Mesenchymal stem cell (in vitro differentiated cells and primary cell): ENCODE results near the gene NR1H2.

ENCODE experiments used
- DNase-seq: peaks from one replicate; pipeline ENCODE4 v3.0.0-alpha.2; 2013
- H2AFZ ChIP-seq: one replicate; pipeline ENCODE4 v1.6.1; 2013; ENCODE audit warnings: low read depth, mild to moderate bottlenecking, control low read depth, inconsistent platforms, low read length, moderate library complexity
- H2AK5ac ChIP-seq: 2 replicates; pipeline ENCODE4 v1.6.1; 2013; ENCODE audit warnings: low read length, moderate library complexity, mild to moderate bottlenecking, inconsistent platforms; ENCODE audit not compliant: severe bottlenecking
- H2BK120ac ChIP-seq: one replicate; pipeline ENCODE4 v1.6.1; 2013; ENCODE audit warnings: low read depth, mild to moderate bottlenecking, inconsistent platforms, low read length, moderate library complexity
- H2BK12ac ChIP-seq, 2 experiments: one replicate each; pipeline ENCODE4 v1.6.1; 2013; ENCODE audit warnings: inconsistent platforms in 2 of 2, low read length in 2 of 2, mild to moderate bottlenecking in 2 of 2, moderate library complexity in 2 of 2, control low read depth in 1 of 2
- H2BK15ac ChIP-seq: one replicate; pipeline ENCODE4 v1.6.1; 2013; ENCODE audit warnings: mild to moderate bottlenecking, low read depth, inconsistent platforms; ENCODE audit not compliant: poor library complexity, severe bottlenecking
- H2BK5ac ChIP-seq: 2 replicates; pipeline ENCODE4 v1.6.1; 2013; ENCODE audit warnings: low read depth, mild to moderate bottlenecking, low read length, control low read depth, inconsistent platforms; ENCODE audit not compliant: poor library complexity, severe bottlenecking
- H3K14ac ChIP-seq, 2 experiments: one replicate each; pipeline ENCODE4 v1.6.1; 2013; ENCODE audit warnings: inconsistent platforms in 2 of 2, low read length in 2 of 2, control low read depth in 1 of 2, mild to moderate bottlenecking in 1 of 2, moderate library complexity in 1 of 2
- H3K18ac ChIP-seq, 2 experiments: one replicate each; pipeline ENCODE4 v1.6.1; 2013; ENCODE audit warnings: inconsistent platforms in 2 of 2, low read length in 2 of 2, control low read depth in 1 of 2, low read depth in 1 of 2, mild to moderate bottlenecking in 1 of 2
- H3K23ac ChIP-seq, 2 experiments: one replicate each; pipeline ENCODE4 v1.6.1; 2013; ENCODE audit warnings: inconsistent platforms in 2 of 2, low read length in 2 of 2, mild to moderate bottlenecking in 2 of 2, moderate library complexity in 2 of 2, control low read depth in 1 of 2
- H3K27ac ChIP-seq: 2 replicates; pipeline ENCODE4 v1.5.1; 2013; ENCODE audit warnings: mild to moderate bottlenecking, moderate library complexity, low read length, control low read depth, inconsistent platforms; ENCODE audit not compliant: poor library complexity, severe bottlenecking
- H3K27me3 ChIP-seq, 2 experiments: 2 replicates each; pipeline versions ENCODE4 v1.6.1 to v1.7.0; 2013; ENCODE audit warnings: low read length in 2 of 2, mild to moderate bottlenecking in 2 of 2, moderate library complexity in 2 of 2, control low read depth in 1 of 2, inconsistent platforms in 1 of 2; ENCODE audit not compliant: control insufficient read depth in 1 of 2, insufficient read depth in 1 of 2
- H3K36me3 ChIP-seq, 2 experiments: 2 replicates each; pipeline versions ENCODE4 v1.6.1 to v1.7.0; 2013; ENCODE audit warnings: low read length in 2 of 2, control low read depth in 1 of 2, inconsistent platforms in 1 of 2, low read depth in 1 of 2, mild to moderate bottlenecking in 1 of 2; ENCODE audit not compliant: insufficient read depth in 2 of 2, control insufficient read depth in 1 of 2
- H3K4ac ChIP-seq, 2 experiments: one replicate each; pipeline ENCODE4 v1.6.1; 2013; ENCODE audit warnings: inconsistent platforms in 2 of 2, low read length in 2 of 2, mild to moderate bottlenecking in 2 of 2, moderate library complexity in 2 of 2, control low read depth in 1 of 2, low read depth in 1 of 2
- H3K4me1 ChIP-seq: 2 replicates; pipeline ENCODE4 v1.6.1; 2013; ENCODE audit warnings: low read depth, low read length, control low read depth; ENCODE audit not compliant: control insufficient read depth, insufficient read depth
- H3K4me2 ChIP-seq: 2 replicates; pipeline ENCODE4 v1.6.1; 2013; ENCODE audit warnings: low read length, mild to moderate bottlenecking, inconsistent platforms; ENCODE audit not compliant: poor library complexity, severe bottlenecking
- H3K4me3 ChIP-seq, 2 experiments: 2 replicates each; pipeline versions ENCODE4 v1.5.1 to v1.7.0; 2013; ENCODE audit warnings: low read length in 2 of 2, mild to moderate bottlenecking in 2 of 2, control low read depth in 1 of 2, low read depth in 1 of 2; ENCODE audit not compliant: insufficient read depth in 1 of 2
- H3K79me1 ChIP-seq: replicated peaks from 2 replicates; pipeline ENCODE4 v1.6.1; 2013; ENCODE audit warnings: mild to moderate bottlenecking, control low read depth, low read length, inconsistent platforms; ENCODE audit not compliant: poor library complexity, severe bottlenecking
- H3K9ac ChIP-seq: 2 replicates; pipeline ENCODE4 v1.7.0; 2013; ENCODE audit warnings: mild to moderate bottlenecking, low read length, moderate library complexity
- H3K9me3 ChIP-seq: 2 replicates; pipeline ENCODE4 v1.7.0; 2013; ENCODE audit warnings: mild to moderate bottlenecking, low read length; ENCODE audit not compliant: control insufficient read depth
- H4K8ac ChIP-seq: one replicate; pipeline ENCODE4 v1.6.1; 2013; ENCODE audit warnings: inconsistent platforms, mild to moderate bottlenecking, low read length, moderate library complexity
- H4K91ac ChIP-seq: one replicate; pipeline ENCODE4 v1.6.1; 2013; ENCODE audit warnings: mild to moderate bottlenecking, low read length, inconsistent platforms
- WGBS: methylation state at CpG from one replicate; pipeline ENCODE4 v1.1.7; 2013; ENCODE audit warnings: mixed read lengths; 5-methylcytosine and 5-hydroxymethylcytosine counted together

NR1H2 gene

DNA sequence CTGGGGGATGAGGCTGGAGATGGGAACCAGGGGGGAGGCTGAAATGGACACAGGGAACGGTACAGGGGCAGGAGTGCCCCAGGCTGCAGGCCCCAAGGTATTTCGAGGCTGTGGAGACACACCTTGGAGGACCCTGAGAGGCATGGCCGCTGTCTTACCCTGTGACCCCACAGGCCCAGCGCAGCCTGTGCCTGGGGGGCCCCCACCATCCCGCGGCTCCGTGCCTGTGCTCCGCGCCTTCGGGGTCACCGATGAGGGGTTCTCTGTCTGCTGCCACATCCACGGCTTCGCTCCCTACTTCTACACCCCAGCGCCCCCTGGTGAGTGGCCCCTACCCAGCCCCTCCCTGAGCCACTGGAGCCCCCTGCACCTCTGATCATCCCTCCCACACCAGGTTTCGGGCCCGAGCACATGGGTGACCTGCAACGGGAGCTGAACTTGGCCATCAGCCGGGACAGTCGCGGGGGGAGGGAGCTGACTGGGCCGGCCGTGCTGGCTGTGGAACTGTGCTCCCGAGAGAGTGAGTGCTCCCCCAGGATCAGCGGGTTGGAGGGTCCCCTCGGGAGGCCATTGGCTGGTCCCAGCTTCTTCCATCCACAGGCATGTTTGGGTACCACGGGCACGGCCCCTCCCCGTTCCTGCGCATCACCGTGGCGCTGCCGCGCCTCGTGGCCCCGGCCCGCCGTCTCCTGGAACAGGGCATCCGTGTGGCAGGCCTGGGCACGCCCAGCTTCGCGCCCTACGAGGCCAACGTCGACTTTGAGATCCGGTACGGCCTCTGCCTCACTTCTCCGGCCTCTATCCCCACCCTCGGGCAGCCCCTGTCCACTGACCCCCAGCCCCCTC, 25.6 kb downstream of the NR1H2 start:
- H3K23ac ChIP-seq: peak overlapping the region in 1 of 2 experiments; percentile 27
- no peak overlapping the region for H3K14ac ChIP-seq
- H2BK5ac ChIP-seq: no peak overlapping the region
- H2BK120ac ChIP-seq: no peak overlapping the region
- no peak overlapping the region for H2AFZ ChIP-seq
- H2AK5ac ChIP-seq: no peak overlapping the region
- no peak overlapping the region for H4K8ac ChIP-seq
- H3K27ac ChIP-seq: no peak overlapping the region
- no peak overlapping the region for H3K4me2 ChIP-seq
- no peak for DNase-seq
- no peak overlapping the region for H2BK15ac ChIP-seq
- H3K27me3 ChIP-seq: no peaks in the 10 kb centered on the region
- peaks cover 7 to 59% of the 10 kb centered on the region in 2 experiments for H3K36me3 ChIP-seq
- H3K79me1 ChIP-seq: peaks cover 23% of the 10 kb centered on the region
- H2BK12ac ChIP-seq: no peak overlapping the region
- no peaks in the 10 kb centered on the region for H3K9me3 ChIP-seq
- H3K18ac ChIP-seq: no peak overlapping the region
- no peak overlapping the region for H4K91ac ChIP-seq
- no peak overlapping the region for H3K4ac ChIP-seq
- WGBS: 97% methylated on average over 48 of the region's 48 CpGs
- no peak overlapping the region for H3K9ac ChIP-seq
- no peak overlapping the region for H3K4me3 ChIP-seq
- H3K4me1 ChIP-seq: no peaks in the 10 kb centered on the region

DNA sequence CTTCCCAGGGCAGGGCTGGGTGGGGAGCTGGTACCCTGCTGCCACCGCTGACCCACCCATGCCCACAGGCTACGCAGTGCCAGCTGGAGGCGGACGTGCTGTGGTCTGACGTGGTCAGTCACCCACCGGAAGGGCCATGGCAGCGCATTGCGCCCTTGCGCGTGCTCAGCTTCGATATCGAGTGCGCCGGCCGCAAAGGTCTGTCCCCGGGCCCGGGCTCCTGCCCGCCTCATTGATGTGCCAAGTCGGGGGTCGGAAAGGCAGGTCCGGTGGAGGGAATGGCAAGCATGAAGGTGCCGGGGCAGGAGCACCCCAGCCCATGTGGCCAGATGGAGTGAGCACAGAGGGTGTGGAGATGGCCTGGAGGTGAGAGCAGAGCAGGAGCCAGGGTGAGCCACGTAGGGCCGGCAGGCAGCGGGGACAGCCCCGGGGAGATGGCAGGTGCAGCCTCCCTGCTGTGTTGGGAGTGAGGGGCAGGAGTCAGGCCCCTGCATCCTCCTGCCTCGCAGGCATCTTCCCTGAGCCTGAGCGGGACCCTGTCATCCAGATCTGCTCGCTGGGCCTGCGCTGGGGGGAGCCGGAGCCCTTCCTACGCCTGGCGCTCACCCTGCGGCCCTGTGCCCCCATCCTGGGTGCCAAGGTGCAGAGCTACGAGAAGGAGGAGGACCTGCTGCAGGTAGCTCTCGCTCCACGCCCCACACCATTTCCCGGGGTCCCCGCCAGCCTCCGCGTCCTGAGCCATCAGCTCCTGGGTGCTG, 26.5 kb downstream of the NR1H2 start:
- Histone ChIP-seq H3K27ac (no peak overlapping the region), H3K36me3 (peaks cover 7 to 65% of the 10 kb centered on the region in 2 experiments), H3K9me3 (no peaks in the 10 kb centered on the region), H2BK15ac (no peak overlapping the region), H3K4ac (no peak overlapping the region), H3K79me1 (peaks cover 23% of the 10 kb centered on the region), H4K91ac (no peak overlapping the region), H3K27me3 (no peaks in the 10 kb centered on the region), H2AK5ac (no peak overlapping the region), H3K4me2 (no peak overlapping the region), H3K9ac (no peak overlapping the region), H4K8ac (no peak overlapping the region), H3K23ac (no peak overlapping the region), H3K4me3 (no peak overlapping the region), H2BK120ac (no peak overlapping the region), H2BK5ac (no peak overlapping the region), H2AFZ (no peak overlapping the region), H3K4me1 (no peaks in the 10 kb centered on the region), H2BK12ac (no peak overlapping the region), H3K14ac (no peak overlapping the region), H3K18ac (no peak overlapping the region)
- no peak for DNase-seq
- WGBS: 99% methylated on average over 41 of the region's 41 CpGs

DNA sequence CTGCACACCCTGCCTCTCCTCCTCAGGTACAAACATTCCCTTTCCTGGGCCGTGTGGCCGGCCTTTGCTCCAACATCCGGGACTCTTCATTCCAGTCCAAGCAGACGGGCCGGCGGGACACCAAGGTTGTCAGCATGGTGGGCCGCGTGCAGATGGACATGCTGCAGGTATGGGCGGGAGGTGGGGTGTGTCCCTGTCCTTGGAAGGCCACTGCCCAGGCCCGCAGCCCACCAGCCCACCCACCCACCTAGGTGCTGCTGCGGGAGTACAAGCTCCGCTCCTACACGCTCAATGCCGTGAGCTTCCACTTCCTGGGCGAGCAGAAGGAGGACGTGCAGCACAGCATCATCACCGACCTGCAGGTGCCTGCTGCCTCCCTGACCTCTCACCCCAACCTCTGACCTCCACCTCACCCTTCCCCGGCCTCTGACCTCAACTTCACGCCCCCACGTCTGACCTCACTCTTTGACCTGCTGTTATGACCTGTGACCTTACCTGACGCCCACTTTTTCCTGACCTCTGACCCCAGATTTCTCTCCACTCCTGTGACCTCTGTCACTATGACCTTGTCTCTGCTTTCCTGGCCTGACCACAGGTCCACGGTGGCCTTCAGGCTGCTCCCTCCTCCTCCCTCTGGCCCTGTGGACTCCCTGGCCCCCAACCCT, 30.0 kb downstream of the NR1H2 start:
- H3K79me1 ChIP-seq: peaks cover 8% of the 10 kb centered on the region
- no peak overlapping the region for H4K91ac ChIP-seq
- H3K4me1 ChIP-seq: no peaks in the 10 kb centered on the region
- H3K27me3 ChIP-seq: no peaks in the 10 kb centered on the region
- H3K14ac ChIP-seq: no peak overlapping the region
- no peak overlapping the region for H2AFZ ChIP-seq
- H2BK5ac ChIP-seq: no peak overlapping the region
- H2BK12ac ChIP-seq: no peak overlapping the region
- H3K4ac ChIP-seq: no peak overlapping the region
- H3K9ac ChIP-seq: no peak overlapping the region
- no peak overlapping the region for H3K4me2 ChIP-seq
- H3K27ac ChIP-seq: no peak overlapping the region
- H3K4me3 ChIP-seq: no peak overlapping the region
- no peak overlapping the region for H3K23ac ChIP-seq
- H3K9me3 ChIP-seq: no peaks in the 10 kb centered on the region
- H2BK120ac ChIP-seq: no peak overlapping the region
- peaks cover 9 to 77% of the 10 kb centered on the region in 2 experiments for H3K36me3 ChIP-seq
- H4K8ac ChIP-seq: no peak overlapping the region
- H2BK15ac ChIP-seq: no peak overlapping the region
- no peak for DNase-seq
- WGBS: 96% methylated on average over 22 of the region's 22 CpGs
- H2AK5ac ChIP-seq: no peak overlapping the region
- no peak overlapping the region for H3K18ac ChIP-seq

DNA sequence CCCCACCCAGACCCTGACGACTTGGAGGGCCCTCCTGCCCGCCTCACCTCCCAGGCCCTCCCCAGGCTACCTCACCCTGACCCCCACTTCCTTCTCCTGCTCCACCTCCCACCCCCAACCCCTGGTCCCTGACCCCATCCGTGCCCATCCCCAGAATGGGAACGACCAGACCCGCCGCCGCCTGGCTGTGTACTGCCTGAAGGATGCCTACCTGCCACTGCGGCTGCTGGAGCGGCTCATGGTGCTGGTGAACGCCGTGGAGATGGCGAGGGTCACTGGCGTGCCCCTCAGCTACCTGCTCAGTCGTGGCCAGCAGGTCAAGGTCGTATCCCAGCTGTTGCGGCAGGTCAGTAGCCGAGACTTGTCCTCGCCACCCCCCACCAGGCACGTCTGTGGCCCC, 30.6 kb downstream of the NR1H2 start:
- Histone ChIP-seq H2AK5ac (no peak overlapping the region), H3K9ac (no peak overlapping the region), H3K4ac (no peak overlapping the region), H2BK120ac (no peak overlapping the region), H4K91ac (no peak overlapping the region), H3K14ac (no peak overlapping the region), H3K36me3 (peaks cover 9 to 73% of the 10 kb centered on the region in 2 experiments), H2BK15ac (no peak overlapping the region), H3K4me2 (no peak overlapping the region), H3K4me3 (no peak overlapping the region), H2BK5ac (no peak overlapping the region), H3K9me3 (no peaks in the 10 kb centered on the region), H3K79me1 (peaks cover 4% of the 10 kb centered on the region), H4K8ac (no peak overlapping the region), H2AFZ (no peak overlapping the region), H2BK12ac (no peak overlapping the region), H3K27ac (no peak overlapping the region), H3K27me3 (no peaks in the 10 kb centered on the region), H3K18ac (no peak overlapping the region), H3K23ac (no peak overlapping the region), H3K4me1 (no peaks in the 10 kb centered on the region)
- WGBS: 96% methylated on average over 19 of the region's 19 CpGs
- no peak for DNase-seq
